NCI-H510A (cell line): ENCODE data around the gene ZBED1.
"Not testable (repeated sequence)": the region's sequence is repeated elsewhere in the genome, so short reads cannot be mapped to it uniquely, and the experiment has no call there.

Experiments
- DNase-seq: peaks from one replicate; lab custom pipeline; 2025; lab: John Stamatoyannopoulos, UW

The ZBED1 gene

GRCh38 chrX:2519638-2520037 is 18.9 kb upstream of the ZBED1 start:
- DNase-seq = not testable (repeated sequence)

GRCh38 chrX:2517055-2517454 is 16.3 kb upstream of the ZBED1 start:
- no peak for DNase-seq

- DNase-seq = no peak
Measured at GRCh38 chrX:2516623-2517022, 15.8 kb upstream of the ZBED1 start.

GRCh38 chrX:2514131-2514530 is 13.4 kb upstream of the ZBED1 start:
- no peak for DNase-seq

- no peak for DNase-seq
Measured at GRCh38 chrX:2513121-2513664, 12.4 kb upstream of the ZBED1 start.

GRCh38 chrX:2512501-2512900 is 11.7 kb upstream of the ZBED1 start:
- DNase-seq = no peak

- no peak for DNase-seq
Measured at GRCh38 chrX:2511326-2511725, 10.6 kb upstream of the ZBED1 start.

GRCh38 chrX:2508648-2509335 is 8.0 kb upstream of the ZBED1 start:
- DNase-seq = no peak

- no peak for DNase-seq
Measured at GRCh38 chrX:2507904-2508627, 7.3 kb upstream of the ZBED1 start.

GRCh38 chrX:2507196-2507595 is 6.4 kb upstream of the ZBED1 start:
- DNase-seq = no peak

GRCh38 chrX:2505341-2505740 is 4.6 kb upstream of the ZBED1 start:
- not testable (repeated sequence) for DNase-seq

GRCh38 chrX:2504706-2505332 is 4.0 kb upstream of the ZBED1 start:
- DNase-seq = no peak

- DNase-seq = no peak
Measured at GRCh38 chrX:2503591-2504500, 3.1 kb upstream of the ZBED1 start.

- no peak for DNase-seq
Measured at GRCh38 chrX:2502668-2503519, 2.1 kb upstream of the ZBED1 start.

- DNase-seq = no peak
Measured at GRCh38 chrX:2502120-2502667, 1.4 kb upstream of the ZBED1 start.

GRCh38 chrX:2501559-2502102 is 855 bp upstream of the ZBED1 start:
- DNase-seq = no peak

GRCh38 chrX:2500091-2500802 is 529 bp downstream of the ZBED1 start:
- DNase-seq = no peak

- DNase-seq = no peak
Measured at GRCh38 chrX:2499507-2499906, 1.3 kb downstream of the ZBED1 start.

- DNase-seq = no peak
Measured at GRCh38 chrX:2498781-2499302, 1.9 kb downstream of the ZBED1 start.
